H1 (cell line): Measurements from ENCODE around the gene RHOU. TPM values are rescaled to one million over a fixed set of nuclear protein-coding genes. Genes with fewer than 3 reads are reported as not detected.

ENCODE experiments used
- RAD21 ChIP-seq, 2 experiments: IDR thresholded peaks in 1 of 2; conservative IDR thresholded peaks in 1 of 2; 2 replicates each; pipeline ENCODE4 v1.6.1; 2011; ENCODE audit warnings: low read depth in 2 of 2, low read length in 2 of 2, improper control_type of control experiment in 1 of 2, inconsistent platforms in 1 of 2, mild to moderate bottlenecking in 1 of 2, moderate library complexity in 1 of 2
- polyA plus RNA-seq, 7 experiments: library from polyadenylated mRNA; depleted of rRNA in 3 of 7; stranded (reverse) in 5 of 7; unstranded in 2 of 7; fragments of >200 nt in 5 of 7; fragments of 200-250 nt in 2 of 7; gene quantifications; 1 replicate in 5 of 7; 2 replicates in 1 of 7; 4 replicates in 1 of 7; pipeline versions ENCODE4 v1.2.1 to v1.2.3, GENCODE V29; 2011 to 2013; ENCODE audit warnings: missing spikeins in 2 of 7, mixed read lengths in 2 of 7
- total RNA-seq: library from RNA; stranded (reverse); fragmentation: NEBNext Ultra II Directional; extraction: Animal tissue kit (Norgen Biotek cat#: 25700); gene quantifications from 2 replicates; pipeline ENCODE4 v1.2.1, GENCODE V29; 2021

The RHOU gene
- total and polyA plus RNA-seq, 2 of the 8 experiments (the other 6 are each of a cell fraction or from before 2014, with no cell fraction given), result 3.0 to 3.4 TPM

GRCh38 chr1:228781809-228782661 lies 46.8 kb downstream of the RHOU start (continued):
- TF ChIP-seq RAD21 (IDR thresholded peaks at IDR 0.05 in 1 of 2, conservative IDR thresholded peaks at IDR 0.05 in 1 of 2; ENCODE audit: low read depth in 2 of 2, low read length in 2 of 2), result no peak
